ENCODE data around the gene KCNB1. TPM values are rescaled to one million over a fixed set of nuclear protein-coding genes. Genes with fewer than 3 reads are reported as not detected.

Gene KCNB1
- polyA plus RNA-seq, 1 experiment = 0.06 TPM

DNA sequence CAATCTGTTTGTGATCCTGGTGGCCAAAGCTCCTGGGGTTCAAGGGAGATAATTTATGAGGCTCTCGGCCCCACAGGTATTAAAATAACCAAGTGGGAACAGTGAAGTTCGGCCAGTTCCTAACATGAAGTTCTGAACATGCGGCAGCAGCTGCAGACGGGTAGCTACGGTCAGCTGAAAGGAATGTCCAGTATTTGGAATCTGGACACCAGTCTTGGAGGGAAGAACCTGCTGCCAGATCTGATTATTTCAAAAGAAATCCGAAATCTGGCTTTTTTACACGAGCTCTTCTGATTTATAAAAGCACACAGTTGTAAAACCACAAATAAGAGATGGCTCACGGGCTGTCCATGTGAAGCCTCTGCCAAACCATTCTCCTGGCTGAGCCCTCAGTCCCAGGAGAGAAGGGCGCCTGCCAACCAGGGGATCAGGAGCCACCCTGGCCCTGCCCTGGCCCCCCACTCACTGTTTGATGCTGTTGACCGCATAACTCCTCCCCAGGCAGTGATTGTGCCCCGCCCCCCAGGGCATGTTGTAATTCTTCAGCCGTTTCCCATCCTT lies 28.2 kb upstream of the KCNB1 start:
- POLR2A ChIA-PET = interaction anchor here (0.7 kb wide), 1 partner anchor 166 kb away, joined by 3 read pairs; no protein-coding TSS in a partner anchor
- peak overlapping the region; percentile 68 for H3K27ac ChIP-seq (ENCODE audit: low read depth, low read length)

DNA sequence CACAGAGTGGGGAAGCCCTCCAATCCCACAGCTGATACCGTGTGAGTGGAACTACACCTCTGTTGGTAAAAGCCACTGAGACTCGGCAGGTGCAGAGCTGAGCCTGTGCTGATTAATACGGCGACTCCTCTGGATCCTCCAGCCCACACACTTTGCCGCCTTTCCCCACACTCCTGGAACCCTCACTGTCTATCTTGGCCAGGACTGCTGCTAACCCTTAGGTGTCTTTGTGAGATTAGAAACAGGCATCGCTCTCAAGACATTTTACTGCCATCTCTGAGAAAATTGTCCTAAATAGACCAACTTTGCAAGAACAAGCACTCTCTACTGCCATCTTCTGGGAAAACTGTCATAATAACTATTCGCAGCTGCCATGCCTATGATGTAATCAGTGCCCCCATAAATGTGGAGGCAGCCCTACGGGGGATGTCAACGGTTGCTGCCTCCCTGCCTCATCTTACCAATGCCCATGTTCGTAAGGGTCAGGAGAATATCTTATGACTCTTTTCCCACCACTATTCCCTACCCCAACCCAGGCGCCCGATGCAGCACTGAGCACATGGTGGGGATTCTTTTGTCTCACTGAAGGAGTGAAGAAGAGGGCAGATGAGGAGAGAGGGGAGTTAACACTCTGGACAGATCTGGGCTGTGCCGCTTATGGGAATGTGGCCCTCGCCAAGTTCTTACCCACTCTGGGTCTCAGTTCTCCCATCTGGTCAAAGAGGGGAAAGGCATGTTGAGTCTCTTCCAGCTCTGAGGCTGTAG lies 26.1 kb upstream of the KCNB1 start:
- TF ChIP-seq, protein P1, sequence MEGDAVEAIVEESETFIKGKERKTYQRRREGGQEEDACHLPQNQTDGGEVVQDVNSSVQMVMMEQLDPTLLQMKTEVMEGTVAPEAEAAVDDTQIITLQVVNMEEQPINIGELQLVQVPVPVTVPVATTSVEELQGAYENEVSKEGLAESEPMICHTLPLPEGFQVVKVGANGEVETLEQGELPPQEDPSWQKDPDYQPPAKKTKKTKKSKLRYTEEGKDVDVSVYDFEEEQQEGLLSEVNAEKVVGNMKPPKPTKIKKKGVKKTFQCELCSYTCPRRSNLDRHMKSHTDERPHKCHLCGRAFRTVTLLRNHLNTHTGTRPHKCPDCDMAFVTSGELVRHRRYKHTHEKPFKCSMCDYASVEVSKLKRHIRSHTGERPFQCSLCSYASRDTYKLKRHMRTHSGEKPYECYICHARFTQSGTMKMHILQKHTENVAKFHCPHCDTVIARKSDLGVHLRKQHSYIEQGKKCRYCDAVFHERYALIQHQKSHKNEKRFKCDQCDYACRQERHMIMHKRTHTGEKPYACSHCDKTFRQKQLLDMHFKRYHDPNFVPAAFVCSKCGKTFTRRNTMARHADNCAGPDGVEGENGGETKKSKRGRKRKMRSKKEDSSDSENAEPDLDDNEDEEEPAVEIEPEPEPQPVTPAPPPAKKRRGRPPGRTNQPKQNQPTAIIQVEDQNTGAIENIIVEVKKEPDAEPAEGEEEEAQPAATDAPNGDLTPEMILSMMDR (IDR thresholded peaks at IDR 0.05; ENCODE audit: low read depth, low read length) = peak; percentile 65
- CTCF ChIA-PET = interaction anchor here (0.6 to 1.6 kb wide), 6 partner anchors 16 to 174 kb away, joined by 3 to 5 read pairs (median 4); no protein-coding TSS in a partner anchor
- H3K27ac ChIP-seq (ENCODE audit: low read depth, low read length) = no peak overlapping the region
- H3K4me3 ChIP-seq (ENCODE audit: low read depth, low read length) = no peak overlapping the region
- H3K27me3 ChIP-seq (ENCODE audit: control insufficient read depth, insufficient read depth, low read length) = peaks cover 29% of the 10 kb centered on the region
- DNase-seq (ENCODE audit: low read depth, low spot score) = no peak
- POLR2A ChIA-PET = no interaction called here
- H3K9me3 ChIP-seq (ENCODE audit: control insufficient read depth, insufficient read depth, low read length) = no peaks in the 10 kb centered on the region; the same call in 1 of the 2 replicates

More for the DNA sequence above, 28.2 kb upstream of the KCNB1 start:
- Histone ChIP-seq H3K9me3 (ENCODE audit: control insufficient read depth, insufficient read depth, low read length) (no peaks in the 10 kb centered on the region; the same call in 1 of the 2 replicates), H3K4me3 (ENCODE audit: low read depth, low read length) (no peak overlapping the region), H3K27me3 (ENCODE audit: control insufficient read depth, insufficient read depth, low read length) (peaks cover 32% of the 10 kb centered on the region)
- CTCF ChIA-PET = interaction anchor here (0.6 to 2.0 kb wide), 7 partner anchors 23 to 178 kb away, joined by 3 to 11 read pairs (median 4); no protein-coding TSS in a partner anchor
- peak; percentile 80 for DNase-seq (ENCODE audit: low read depth, low spot score)
- TF ChIP-seq, protein P1 (IDR thresholded peaks at IDR 0.05; ENCODE audit: low read depth, low read length) = no peak

DNA sequence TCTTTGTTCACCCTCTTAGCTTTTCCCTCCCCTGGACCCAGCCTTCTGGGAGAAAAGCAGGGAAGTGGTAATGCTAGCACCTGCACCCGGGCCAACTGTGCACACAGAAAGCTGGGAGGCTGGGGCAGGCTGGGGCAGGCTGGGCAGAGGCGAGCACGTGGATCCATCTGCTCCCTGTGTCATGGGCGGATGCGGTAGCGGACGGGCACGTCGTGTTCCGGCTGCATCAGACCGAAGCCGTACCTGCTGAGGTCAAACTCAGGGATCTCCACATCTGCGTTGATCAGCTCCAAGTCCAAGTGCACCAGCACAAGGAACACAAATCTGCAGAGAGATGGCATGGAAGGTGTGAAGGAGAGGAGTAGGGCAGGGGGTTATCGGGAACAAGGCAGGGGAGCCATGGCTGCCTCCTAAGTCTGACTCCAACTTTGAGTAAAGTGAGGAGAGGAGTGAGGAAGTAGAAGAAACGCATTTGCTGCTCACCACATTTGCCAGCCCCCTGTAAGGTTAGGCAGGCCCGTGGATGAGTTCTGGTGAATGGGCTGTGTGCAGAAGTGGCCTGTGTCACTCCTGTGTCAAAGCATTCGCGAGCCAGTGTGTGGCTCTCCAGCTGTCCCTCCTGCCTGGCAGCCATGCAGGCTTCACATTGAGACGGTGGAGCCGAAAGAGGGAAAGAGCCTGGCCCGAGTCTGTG lies 25.4 kb upstream of the KCNB1 start:
- TF ChIP-seq, protein P1 (IDR thresholded peaks at IDR 0.05; ENCODE audit: low read depth, low read length) = no peak
- Histone ChIP-seq H3K27me3 (ENCODE audit: control insufficient read depth, insufficient read depth, low read length) (peaks cover 22% of the 10 kb centered on the region), H3K27ac (ENCODE audit: low read depth, low read length) (no peak overlapping the region), H3K9me3 (ENCODE audit: control insufficient read depth, insufficient read depth, low read length) (no peaks in the 10 kb centered on the region; the same call in 1 of the 2 replicates), H3K4me3 (ENCODE audit: low read depth, low read length) (no peak overlapping the region)
- DNase-seq (ENCODE audit: low read depth, low spot score) = no peak
- POLR2A ChIA-PET = no interaction called here
- CTCF ChIA-PET = interaction anchor here (0.6 to 3.9 kb wide), 7 partner anchors 11 to 174 kb away, joined by 3 to 24 read pairs (median 5); no protein-coding TSS in a partner anchor

DNA sequence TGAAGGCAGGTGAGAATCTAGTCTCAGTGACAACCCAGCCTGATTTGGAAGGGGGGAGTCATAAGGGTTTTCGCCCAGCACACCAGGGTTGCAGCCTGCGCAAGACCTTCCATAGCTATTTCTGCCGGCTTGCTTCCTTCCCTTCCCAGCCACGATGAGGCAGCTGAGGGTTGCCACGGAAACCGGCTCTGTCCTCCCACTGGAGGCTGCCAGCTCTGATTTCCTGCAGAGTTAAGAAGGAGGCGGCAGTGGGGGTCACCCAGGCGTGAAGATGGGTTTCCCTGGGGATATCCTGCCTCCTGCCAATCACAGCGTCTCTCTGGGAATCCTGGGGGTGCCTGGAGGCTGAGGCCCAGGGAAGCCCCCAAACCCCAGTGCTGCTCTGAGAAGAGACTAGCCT lies 23.1 kb upstream of the KCNB1 start:
- no peak overlapping the region for H3K27ac ChIP-seq (ENCODE audit: low read depth, low read length)

More for the DNA sequence above, 23.1 kb upstream of the KCNB1 start:
- peaks cover 19% of the 10 kb centered on the region for H3K27me3 ChIP-seq (ENCODE audit: control insufficient read depth, insufficient read depth, low read length)
- ChIA-PET POLR2A (no interaction called here), CTCF (interaction anchor here (0.9 to 3.9 kb wide), 3 partner anchors 8 to 172 kb away, joined by 5 to 24 read pairs (median 8); no protein-coding TSS in a partner anchor)
- peaks cover 4% of the 10 kb centered on the region; the same call in 1 of the 2 replicates for H3K9me3 ChIP-seq (ENCODE audit: control insufficient read depth, insufficient read depth, low read length)
- TF ChIP-seq, protein P1 (IDR thresholded peaks at IDR 0.05; ENCODE audit: low read depth, low read length) = no peak
- H3K4me3 ChIP-seq (ENCODE audit: low read depth, low read length) = no peak overlapping the region
- DNase-seq (ENCODE audit: low read depth, low spot score) = no peak
